ENCODE measurements around the gene PPM1H.

The PPM1H gene

GRCh38 chr12:62934799-62935674 is at the start of gene PPM1H:
TSS of gene PPM1H (minus strand) at chr12:62935150. CDS start at chr12:62934736, 414 bp downstream.
- Histone ChIP-seq H3K4me3 (ENCODE audit: low read depth, low read length) (peak within 1 kb of the TSS; percentile 73), H3K4me1 (ENCODE audit: control insufficient read depth, insufficient read depth, low read length) (peaks cover 20% of the 10 kb centered on the region), H3K9me3 (ENCODE audit: control insufficient read depth, insufficient read depth, low read depth, low read length) (no peaks in the 10 kb centered on the region), H3K27ac (ENCODE audit: extremely low read depth, low read depth, low read length) (peak within 1 kb of the TSS; percentile 68), H3K36me3 (ENCODE audit: control insufficient read depth in 2 of 2, insufficient read depth in 1 of 2, low read length in 2 of 2) (no peaks in the 10 kb centered on the region)
- CTCF ChIA-PET = interaction anchor here (0.5 to 3.6 kb wide), 21 partner anchors 9 to 469 kb away, joined by 3 to 32 read pairs (median 4); no protein-coding TSS in a partner anchor
- POLR2A ChIA-PET = interaction anchor here (0.8 to 2.2 kb wide), 7 partner anchors 9 to 117 kb away, joined by 3 to 7 read pairs (median 5); no protein-coding TSS in a partner anchor
- TF ChIP-seq ZNF274 (IDR thresholded peaks at IDR 0.05; ENCODE audit: low read length) (no peak), ZNF274 (tag by site-specific recombination; IDR thresholded peaks at IDR 0.05; ENCODE audit: borderline replicate concordance) (no peak), SETDB1 (IDR thresholded peaks at IDR 0.05; ENCODE audit: insufficient read length, low read length) (no peak), ZNF621 (tag by site-specific recombination; IDR thresholded peaks at IDR 0.05) (no peak), OSR2 (tag by site-specific recombination; IDR thresholded peaks at IDR 0.05) (peak; percentile 86), ZNF701 (tag by site-specific recombination; IDR thresholded peaks at IDR 0.05) (no peak), ZNF626 (tag by site-specific recombination; IDR thresholded peaks at IDR 0.05) (0 out of 2 replicates have a peak, but pooled peaks have one; percentile 9), SCRT1 (tag by site-specific recombination; IDR thresholded peaks at IDR 0.05; ENCODE audit: borderline replicate concordance) (peak; percentile 93), ZNF184 (tag by site-specific recombination; IDR thresholded peaks at IDR 0.05) (no peak), ZNF768 (tag by site-specific recombination; IDR thresholded peaks at IDR 0.05) (no peak), ZNF350 (tag by site-specific recombination; IDR thresholded peaks at IDR 0.05) (no peak), ZNF561 (tag by site-specific recombination; IDR thresholded peaks at IDR 0.05; ENCODE audit: borderline replicate concordance) (peak; percentile 79; the same call in 1 of the 2 replicates), ZNF645 (tag by site-specific recombination; IDR thresholded peaks at IDR 0.05) (no peak), ZNF473 (tag by site-specific recombination; IDR thresholded peaks at IDR 0.05) (no peak), ZNF837 (tag by site-specific recombination; IDR thresholded peaks at IDR 0.05) (no peak), ZNF560 (tag by site-specific recombination; IDR thresholded peaks at IDR 0.05; ENCODE audit: borderline replicate concordance) (no peak), ZIC2 (tag by site-specific recombination; IDR thresholded peaks at IDR 0.05) (peak; percentile 80), ZNF416 (tag by site-specific recombination; IDR thresholded peaks at IDR 0.05) (no peak), ZNF324 (tag by site-specific recombination; IDR thresholded peaks at IDR 0.05) (0 out of 2 replicates have a peak, but pooled peaks have one; percentile 71), RBAK (tag by site-specific recombination; IDR thresholded peaks at IDR 0.05) (no peak), SALL2 (tag by site-specific recombination; IDR thresholded peaks at IDR 0.05; ENCODE audit: borderline replicate concordance) (no peak), HOXA7 (CRISPR knock-in tag; IDR thresholded peaks at IDR 0.05; ENCODE audit: borderline replicate concordance) (no peak), ZNF555 (tag by site-specific recombination; conservative IDR thresholded peaks at IDR 0.05) (no peak), ZNF112 (tag by site-specific recombination; IDR thresholded peaks at IDR 0.05) (no peak), REPIN1 (tag by site-specific recombination; IDR thresholded peaks at IDR 0.05; ENCODE audit: low read depth) (no peak), ZNF623 (tag by site-specific recombination; IDR thresholded peaks at IDR 0.05) (no peak), ZNF202 (tag by site-specific recombination; IDR thresholded peaks at IDR 0.05; ENCODE audit: borderline replicate concordance) (no peak), ZNF791 (tag by site-specific recombination; IDR thresholded peaks at IDR 0.05) (no peak), ZNF132 (tag by site-specific recombination; IDR thresholded peaks at IDR 0.05; ENCODE audit: borderline replicate concordance) (no peak), CTCF (tag by site-specific recombination; IDR thresholded peaks at IDR 0.05) (peak; percentile 99), PRDM1 (tag by site-specific recombination; IDR thresholded peaks at IDR 0.05) (peak; percentile 88), ZNF26 (tag by site-specific recombination; IDR thresholded peaks at IDR 0.05) (no peak), INSM2 (tag by site-specific recombination; IDR thresholded peaks at IDR 0.05) (no peak), ZNF175 (tag by site-specific recombination; IDR thresholded peaks at IDR 0.05) (no peak)
